GM19463 (cell line): ENCODE results near the gene AGPAT3.
A peak's percentile ranks its signal among the peaks of the same experiment; 100 is the strongest.

Source experiments
- ATAC-seq: cut with Tn5 transposase; IDR thresholded peaks from one replicate; pipeline ENCODE4 v1.9.1; 2021; ENCODE audit warnings: mild to moderate bottlenecking, moderate library complexity; ENCODE audit not compliant: unreplicated experiment

AGPAT3 gene

DNA sequence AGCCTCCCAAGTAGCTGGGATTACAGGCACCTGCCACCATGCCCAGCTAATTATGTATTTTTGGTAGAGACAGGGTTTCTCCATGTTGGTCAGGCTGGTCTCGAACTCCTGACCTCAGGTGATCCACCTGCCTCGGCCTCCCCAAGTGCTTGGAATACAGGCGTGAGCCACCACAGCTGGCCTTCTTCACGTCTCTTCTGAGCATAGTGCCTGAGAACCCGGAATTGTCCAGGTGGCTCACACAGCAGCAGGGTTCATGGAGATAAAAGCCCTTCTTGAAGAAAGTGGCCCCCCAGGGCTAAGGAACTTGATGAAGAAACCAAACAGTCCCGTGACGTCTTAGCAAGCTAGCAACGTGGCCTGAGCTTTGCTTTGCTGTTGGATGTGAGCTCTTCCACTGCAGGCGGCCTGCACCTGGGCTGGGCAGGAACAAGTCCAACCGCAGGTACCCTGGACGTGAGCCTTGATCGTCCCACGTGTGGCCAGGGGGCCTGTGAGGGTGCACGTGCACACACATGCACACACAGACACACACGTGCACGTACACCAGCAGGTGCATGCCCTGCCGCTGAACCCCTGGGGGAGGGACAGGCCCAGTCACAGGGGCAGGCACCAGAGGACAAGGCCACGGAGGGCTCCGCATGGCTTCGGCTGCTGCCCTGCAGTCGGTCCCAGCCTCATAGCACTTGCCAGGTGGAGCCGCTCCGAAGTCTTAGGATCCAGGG, 123.6 kb downstream of the AGPAT3 start:
- ATAC-seq, result no peak

DNA sequence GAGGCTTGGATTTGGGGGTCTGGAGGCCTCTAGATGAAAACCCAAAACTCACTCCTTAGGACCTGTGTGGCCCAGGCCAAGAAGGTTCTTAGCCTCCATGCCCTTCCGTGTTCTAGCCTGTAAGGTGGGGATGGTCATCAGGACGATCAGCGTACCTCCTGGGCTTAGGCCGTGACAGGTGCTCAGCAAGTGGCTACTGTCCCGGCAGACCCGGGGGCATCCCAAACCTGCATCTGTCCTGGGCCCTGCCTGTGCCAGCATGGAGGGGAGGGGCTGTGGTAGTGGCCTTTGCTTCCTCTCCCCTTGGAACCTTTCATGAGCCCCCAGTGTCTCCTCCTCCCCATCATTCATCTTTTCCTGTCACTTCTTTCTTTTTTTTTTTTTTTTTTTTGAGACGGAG, 124.4 kb downstream of the AGPAT3 start:
- ATAC-seq, result no peak

DNA sequence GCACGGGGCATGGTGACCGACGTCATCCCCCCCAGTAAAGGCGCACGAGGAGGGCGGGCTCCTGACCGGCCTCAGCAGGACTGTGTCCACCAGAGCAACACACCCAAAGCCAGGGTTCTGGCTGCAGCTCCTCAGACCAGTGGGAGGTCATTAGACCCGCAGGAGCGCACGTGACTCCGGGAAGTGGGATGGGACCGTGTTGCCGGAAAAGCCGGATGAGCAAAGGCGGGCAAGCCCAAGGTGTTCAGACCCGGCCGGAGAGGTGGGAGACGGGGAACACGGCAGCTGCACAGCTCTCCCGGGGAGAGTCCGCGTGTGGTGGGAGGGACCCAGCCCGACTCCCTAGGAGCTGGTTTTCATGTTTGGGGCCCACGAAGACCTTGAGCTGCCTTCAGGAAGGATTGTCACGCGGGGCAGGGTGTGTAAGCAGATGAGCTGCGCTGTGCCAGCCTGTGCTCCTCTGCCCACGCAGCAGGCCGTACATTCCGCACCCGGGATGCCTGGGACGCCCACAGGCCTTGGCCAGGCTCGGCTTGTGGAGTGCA, 126.5 kb downstream of the AGPAT3 start:
- no peak for ATAC-seq

DNA sequence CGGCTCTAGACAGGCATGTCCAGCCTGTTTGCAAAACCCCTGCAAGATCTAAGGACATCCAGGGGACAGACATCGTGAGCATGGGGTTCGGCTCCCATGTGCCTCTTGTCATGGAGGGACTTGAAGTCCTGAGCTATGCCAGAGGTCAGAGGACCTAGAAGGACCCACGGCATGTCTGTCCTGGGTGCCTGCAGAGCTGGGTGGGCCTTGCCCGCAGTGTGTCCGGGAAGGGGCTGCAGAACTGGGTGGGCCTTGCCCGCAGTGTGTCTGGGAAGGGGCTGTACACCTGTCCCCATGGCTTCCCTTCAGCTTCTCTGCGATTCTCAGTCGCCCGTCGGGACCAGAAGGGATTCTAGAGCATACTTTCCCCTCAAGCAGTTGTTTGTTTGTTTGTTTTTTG, 127.1 kb downstream of the AGPAT3 start:
- ATAC-seq, result no peak

DNA sequence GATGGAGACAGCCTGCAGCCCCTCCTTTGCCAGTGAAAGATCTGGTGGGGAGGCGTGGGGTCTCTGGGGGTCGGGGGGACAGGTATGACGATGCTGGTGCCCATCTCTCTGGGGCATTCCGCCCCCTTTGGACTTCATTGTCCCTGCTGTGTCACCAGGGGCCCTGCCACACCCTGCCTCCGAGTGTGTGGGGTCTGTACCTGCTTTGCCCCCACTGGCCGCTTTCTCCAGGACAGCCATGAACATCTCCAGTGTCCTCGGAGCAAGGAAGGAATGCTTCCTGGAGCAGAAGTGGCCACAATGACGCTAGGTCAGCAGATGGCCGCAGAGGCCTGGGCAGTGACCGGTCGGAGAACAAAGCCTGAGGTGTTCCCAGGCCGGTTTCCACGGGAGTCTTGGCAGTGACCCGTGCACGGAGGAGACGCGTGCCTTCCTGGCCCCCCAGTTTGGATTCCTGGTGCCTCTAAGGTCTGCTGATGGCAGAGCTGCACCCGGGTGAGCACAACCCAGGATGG, 128.5 kb downstream of the AGPAT3 start:
- no peak for ATAC-seq

DNA sequence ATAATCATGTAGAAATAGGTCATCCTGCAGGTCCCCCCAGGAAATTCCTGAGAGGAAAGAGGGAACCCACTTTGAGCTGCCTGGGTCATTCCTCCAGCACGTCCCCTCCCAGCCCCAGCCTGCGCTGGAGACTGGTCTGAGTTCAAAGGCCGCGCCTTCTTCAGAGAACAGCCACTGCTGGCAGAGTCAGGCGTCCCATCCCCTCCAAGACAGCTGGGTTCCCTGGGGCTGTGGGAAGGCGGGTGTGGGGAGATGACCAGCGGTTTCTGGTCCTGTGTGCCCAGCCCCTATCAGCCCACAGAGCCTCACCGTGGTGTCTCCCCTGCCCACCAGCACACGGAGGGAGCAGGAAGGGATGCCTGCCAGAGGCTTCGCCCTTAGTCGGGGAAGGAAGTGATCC, 129.1 kb downstream of the AGPAT3 start:
- no peak for ATAC-seq

DNA sequence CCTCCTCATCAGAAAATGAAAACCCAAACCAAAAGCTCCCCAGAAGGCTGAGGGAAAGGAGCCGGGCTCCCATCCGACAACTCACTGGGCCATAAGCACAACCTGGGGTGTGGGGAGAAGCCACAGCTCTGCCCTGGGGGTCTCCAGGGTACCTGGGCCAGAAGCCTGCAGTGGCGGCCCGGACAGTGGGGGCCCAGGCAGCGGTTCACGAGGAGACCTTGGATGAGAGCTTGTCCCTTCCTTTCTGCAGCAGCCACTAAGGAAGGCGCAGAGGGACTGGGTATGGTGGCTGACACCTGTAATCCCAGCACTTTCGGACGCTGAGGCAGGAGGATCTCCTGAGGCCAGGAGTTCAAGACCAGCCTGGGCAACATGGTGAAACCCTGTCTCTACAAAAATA, 129.6 kb downstream of the AGPAT3 start:
- no peak for ATAC-seq

DNA sequence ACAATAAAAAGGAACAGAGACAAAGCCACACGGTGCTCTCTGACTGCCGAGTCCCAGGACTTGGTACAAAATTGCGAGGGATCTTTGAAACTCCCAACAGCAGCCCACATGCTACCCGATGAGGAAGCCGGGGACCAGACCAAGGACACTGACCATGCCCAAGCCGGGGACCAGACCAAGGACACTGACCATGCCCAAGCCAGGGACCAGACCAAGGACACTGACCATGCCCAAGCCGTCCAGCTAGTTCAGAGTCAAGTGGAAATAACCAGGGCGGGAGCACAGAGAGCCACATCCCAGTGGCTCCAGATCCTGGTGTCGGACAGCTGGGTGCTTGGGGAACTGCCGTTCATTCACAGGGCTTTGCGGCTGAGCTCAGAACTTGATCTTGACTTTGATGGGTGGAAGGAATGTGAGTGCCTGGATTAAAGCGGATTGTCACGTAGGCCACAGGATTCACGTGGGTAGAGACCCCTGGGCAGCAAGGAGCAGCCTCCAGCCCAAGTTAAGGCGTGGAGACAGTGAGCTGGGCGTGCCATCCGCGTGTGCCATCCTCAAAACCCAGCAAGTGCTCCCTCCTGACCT, 130.6 kb downstream of the AGPAT3 start:
- ATAC-seq, result no peak

DNA sequence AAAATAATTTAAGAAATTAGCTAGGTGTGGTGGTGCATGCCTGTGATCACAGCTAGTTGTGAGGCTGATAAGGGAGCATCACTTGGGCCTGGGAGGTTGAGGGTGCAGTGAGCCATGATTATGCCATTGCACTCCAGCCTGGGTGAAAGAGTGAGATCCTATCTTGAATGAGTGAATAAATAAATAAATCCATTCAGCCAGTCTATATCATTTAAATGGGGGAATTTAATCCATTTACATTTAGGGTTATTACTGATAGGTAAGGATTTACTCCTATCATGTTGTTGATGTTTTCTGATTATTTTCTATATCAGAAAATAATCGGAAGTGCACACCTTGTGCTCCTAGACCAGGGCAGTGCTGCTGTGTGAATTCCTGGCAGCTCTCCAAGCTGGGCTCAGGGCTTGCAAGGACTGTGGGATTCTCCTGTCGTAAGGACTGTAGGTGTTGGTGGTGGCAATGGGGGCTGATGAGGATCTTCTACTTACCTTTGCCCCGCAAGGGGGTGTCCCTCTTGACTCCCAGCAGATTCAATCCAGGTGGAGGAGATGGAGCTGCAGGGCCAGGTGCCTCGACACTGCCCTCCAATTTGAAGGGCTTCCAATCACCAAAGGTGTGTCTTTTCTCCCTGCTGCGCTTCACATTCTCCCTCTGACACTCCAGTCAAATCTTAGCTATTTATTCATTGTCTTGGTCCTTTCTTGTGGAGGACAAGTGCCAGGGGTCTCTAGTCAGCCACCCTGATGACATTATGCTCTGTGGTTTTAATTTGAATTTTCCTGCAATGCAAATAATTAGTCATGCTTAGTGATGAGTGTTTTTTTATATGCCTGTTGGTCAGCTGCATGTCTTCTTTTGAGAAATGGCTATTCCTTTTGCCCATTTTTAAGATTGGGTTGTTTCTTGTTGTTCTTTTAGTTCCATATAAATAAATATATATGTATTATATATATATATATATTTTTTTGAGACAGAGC, 133.0 kb downstream of the AGPAT3 start:
- no peak for ATAC-seq

DNA sequence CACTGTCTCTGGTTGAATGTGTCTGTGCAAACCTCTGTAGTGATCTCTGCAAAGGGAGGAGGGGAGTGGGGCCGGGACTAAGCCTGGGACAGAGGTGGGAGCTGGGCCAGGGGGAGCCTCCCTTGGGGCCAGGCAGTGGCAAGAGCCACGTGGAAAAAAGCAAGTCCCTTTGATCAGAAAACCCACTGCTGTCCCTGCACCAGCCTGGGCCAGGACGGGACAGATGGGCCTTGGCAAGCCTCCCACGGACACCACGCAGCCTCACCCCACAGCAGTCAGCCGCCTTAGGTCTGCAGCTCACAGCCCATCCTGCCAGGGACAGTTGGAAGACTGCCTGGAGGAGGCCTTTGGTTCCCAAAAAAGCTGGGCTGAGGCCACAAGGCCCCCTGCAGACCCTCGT, 135.3 kb downstream of the AGPAT3 start:
- ATAC-seq, result no peak

DNA sequence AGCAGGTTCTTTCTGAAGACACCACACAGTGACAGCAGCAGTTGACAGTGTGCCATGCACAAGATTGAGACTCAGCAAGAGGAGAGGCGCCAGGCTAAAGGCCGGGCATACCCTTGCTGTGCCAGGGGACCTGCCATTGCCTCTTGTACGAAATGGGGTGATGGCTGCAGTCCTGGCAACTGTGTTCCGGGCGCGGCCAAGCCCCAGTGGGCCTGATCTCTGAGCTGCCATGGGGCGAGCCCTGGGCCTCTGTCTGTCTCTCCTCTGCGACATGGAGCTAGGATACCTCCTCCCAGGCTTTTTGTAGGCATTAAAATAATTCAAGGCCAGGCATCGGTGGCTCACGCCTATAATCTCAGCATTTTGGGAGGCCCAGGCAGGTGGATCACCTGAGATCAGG, 137.5 kb downstream of the AGPAT3 start:
- ATAC-seq, result no peak

DNA sequence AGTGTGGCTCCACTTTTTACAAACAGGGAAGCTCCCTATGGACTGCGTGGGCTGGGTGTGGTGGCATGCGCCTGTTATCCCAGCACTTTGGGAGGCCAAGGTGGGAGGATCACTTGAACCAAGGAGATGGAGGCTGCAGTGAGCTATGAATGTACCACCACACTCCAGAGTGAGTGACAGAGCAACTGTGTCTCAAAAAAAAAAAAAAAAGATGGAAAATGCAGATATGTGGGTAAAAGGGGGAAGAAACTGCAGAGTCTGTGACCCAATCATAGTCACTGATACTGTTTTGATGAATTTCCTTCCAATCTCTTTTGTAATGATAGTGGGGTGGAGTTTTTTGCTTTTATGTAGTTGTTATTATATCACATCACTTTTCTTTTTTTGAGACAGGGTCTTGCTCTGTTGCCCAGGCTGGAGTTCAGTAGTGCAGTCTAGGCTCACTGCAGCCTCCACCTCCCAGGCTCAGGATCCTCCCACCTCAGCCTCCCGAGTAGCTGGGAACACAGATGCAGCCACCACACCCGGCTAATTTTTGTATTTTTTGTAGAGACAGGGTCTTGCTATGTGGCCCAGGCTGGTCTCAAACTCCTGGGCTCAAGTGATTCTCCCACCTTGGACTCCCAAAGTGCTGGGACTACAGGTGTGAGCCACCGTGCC, 138.4 kb downstream of the AGPAT3 start:
- ATAC-seq, result no peak

DNA sequence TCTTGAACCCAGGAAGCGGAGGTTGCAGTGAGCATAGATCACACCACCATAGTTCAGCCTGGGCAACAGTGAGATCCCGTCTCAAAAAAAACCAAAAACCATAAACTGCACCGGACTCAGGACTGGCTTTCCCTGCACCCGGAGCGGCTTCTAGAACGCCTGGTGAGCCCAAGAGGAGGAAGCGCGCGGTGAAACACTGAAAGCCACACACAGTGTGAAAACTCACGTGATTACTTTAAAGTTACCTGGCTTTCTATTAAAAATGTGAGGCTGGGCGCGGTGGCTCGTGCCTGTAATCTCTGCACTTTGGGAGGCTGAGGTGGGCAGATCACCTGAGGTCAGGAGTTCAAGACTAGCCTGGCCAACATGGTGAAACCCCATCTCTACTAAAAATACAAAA, 140.0 kb downstream of the AGPAT3 start:
- ATAC-seq, result no peak

DNA sequence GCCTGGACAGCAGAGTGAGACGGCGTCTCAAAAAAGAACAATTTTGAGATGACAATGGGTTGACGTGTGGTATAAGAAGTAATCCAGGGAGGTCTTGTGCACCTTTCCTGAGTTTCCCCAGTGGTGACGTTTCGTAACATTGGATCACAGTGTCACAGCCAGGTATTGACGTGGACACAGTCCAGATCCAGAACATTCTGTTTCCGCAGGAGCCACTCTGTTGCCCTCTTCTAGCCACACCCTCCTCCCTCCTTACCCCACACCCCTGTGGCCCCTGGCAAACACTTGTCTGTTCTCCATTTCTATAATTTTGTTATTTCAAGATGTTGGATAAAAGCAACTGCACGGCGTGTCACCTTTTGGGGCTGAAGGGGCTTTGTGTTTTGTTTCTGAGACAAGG, 140.6 kb downstream of the AGPAT3 start:
- no peak for ATAC-seq

DNA sequence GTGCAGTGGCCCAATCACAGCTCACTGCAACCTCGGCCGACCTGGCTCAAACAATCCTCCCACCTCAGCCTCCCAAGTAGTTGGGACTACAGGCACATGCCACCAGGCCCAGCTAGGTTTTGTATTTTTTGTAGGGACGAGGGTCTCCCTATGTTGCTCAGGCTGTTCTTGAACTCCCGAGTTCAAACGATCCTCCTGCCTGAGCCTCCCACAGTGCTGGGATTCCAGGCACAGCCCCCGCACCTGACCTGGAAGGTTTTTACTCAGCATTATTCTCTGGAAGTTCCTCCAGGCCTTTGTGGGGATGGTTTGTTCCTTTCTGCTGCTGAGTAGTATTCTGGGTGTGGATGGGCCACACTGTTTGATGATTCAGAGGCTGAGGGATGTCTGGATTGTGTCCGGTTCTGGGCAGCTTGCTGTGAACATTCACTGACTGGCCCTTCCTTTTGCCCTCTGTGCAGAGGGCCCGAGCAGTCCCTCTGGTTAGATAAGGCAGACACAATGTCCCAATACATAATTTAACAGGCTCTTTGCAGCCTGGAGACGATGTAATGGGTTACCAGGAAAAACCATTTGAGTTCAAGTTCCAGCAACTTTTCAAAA, 141.1 kb downstream of the AGPAT3 start:
- no peak for ATAC-seq

DNA sequence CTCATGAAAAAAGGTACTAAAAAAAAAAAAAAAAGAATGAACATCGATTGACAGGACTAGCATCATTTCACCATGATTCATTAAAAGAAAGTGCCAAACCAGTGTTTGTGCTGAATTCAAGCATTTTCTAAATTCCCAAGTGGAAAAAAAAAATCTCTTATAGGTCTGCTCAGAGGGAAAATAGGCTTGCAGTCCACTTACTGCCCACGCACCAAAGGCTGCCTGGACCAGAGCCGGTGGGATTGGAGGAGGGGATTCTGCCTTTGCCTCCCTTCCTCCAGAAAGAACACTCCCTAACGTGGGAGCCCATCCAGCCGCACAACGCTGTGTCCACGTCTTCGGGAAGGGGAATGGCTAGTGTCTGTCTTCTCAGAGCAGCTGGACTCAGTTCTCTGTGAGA, 141.6 kb downstream of the AGPAT3 start:
- no peak for ATAC-seq

DNA sequence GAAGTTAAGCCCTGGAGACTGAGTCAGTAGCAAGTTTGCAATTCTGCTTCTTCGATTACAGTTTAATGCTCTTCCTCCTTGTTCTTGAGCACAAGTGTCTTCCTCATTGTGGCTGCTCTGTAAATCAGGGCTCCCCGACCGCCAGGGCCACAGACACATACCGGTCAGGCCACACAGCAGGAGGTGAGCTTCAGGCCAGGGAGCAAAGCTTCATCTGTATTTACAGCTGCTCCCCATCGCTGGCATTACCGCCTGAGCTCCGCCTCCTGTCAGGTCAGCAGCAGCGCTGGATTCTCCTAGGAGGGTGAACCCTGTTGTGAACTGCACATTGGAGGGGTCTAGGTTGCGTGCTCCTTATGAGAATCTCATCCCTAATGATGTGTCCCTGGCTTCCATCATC, 145.4 kb downstream of the AGPAT3 start:
- no peak for ATAC-seq

DNA sequence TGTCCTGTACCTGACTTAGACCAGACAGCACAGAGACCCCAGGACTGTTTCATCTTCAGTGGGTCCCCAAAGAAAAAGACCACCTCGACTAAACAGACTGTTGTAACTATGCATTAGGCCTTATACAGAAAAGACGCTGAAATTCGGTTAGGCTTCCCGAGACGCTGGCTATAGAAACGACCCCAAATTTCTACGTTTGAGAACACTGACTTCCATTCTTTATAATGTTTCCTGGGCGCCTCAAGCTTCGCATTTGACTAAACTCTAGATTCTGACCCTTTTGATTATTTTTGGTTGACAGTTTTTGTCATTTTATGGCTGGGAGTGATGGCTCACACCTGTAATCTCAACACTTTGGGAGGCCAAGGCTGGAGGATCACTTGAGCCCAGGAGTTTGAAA, 146.1 kb downstream of the AGPAT3 start:
- ATAC-seq, result no peak

DNA sequence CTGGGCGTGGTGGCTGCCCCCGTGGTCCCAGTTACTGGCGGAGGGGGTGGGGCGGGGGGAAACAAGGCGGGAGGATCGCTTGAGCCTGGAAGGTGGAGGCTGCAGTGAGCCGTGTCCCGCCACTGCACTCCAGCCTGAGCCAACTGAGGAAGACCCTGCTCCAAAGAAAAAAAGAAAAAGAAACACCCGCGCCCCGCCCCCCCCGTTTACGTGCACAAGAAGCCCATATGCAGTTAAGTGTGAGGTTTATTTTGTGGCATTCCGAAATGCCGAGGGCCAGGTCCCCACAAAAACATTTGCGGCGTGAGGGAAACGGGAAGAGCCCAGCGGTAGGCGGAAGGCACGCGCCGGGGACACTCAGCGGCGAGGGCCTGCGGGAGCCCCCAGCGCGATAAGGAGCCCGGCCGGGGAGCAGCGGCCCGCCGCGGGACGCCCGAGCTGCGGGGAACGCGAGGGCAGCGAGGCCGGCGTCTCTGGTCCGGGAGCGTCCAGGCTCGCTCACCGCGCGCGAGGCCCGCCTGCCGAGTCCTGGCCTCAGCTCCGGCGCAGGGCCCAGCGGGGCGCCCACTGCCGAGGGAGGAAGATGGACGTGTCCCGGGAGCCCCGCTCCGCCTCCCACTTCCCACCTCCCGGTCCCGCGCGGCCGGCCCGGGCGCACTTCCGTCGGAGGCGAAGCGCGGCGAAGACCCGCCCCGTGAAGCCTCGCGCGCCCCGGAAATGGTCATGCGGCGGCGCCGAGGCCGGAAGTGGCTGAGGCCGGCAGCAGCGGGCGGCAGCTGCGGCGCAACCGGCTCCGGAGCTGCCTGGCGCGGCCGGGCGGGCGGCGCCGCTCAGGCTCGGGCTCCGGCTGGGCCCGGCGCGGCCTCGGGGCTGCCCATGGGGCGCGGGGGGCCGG, 146.8 kb downstream of the AGPAT3 start, which contains the start of gene TRAPPC10:
TSS of gene TRAPPC10 (plus strand) at position 731 of the 895 bp plus-strand sequence. CDS start 185 bp downstream, outside the sequence.
- ATAC-seq, result peak; percentile 60
